Measurements from ENCODE around the gene ZFYVE9.

DNA sequence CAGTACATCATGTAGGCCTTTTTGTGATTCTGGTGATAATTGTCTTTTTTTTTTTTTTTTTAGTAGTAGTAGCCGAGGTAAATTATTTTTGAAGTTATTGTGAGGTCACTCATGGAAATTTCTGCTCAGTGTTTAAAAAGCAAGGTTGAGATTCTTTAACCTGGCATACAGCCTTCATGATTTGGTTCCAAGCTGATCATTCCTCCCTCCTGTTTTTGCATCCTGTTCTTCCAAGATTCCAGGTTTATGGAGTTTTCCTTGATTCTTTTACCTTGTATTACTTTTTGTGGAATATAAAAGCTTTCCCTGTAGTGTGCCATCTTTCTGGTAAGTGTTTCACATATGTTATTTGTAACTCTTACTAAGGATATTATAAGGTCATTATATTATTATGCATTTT lies 9.1 kb downstream of the ZFYVE9 start:
- TF ChIP-seq POLR2A (IDR thresholded peaks at IDR 0.05) (no peak), POLR2AphosphoS5 (IDR thresholded peaks at IDR 0.05) (no peak), EP300 (IDR thresholded peaks at IDR 0.05; ENCODE audit: low read depth) (no peak)
- TF ChIP-seq, protein P1, sequence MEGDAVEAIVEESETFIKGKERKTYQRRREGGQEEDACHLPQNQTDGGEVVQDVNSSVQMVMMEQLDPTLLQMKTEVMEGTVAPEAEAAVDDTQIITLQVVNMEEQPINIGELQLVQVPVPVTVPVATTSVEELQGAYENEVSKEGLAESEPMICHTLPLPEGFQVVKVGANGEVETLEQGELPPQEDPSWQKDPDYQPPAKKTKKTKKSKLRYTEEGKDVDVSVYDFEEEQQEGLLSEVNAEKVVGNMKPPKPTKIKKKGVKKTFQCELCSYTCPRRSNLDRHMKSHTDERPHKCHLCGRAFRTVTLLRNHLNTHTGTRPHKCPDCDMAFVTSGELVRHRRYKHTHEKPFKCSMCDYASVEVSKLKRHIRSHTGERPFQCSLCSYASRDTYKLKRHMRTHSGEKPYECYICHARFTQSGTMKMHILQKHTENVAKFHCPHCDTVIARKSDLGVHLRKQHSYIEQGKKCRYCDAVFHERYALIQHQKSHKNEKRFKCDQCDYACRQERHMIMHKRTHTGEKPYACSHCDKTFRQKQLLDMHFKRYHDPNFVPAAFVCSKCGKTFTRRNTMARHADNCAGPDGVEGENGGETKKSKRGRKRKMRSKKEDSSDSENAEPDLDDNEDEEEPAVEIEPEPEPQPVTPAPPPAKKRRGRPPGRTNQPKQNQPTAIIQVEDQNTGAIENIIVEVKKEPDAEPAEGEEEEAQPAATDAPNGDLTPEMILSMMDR (IDR thresholded peaks at IDR 0.05): no peak

Measured in transverse colon (tissue), 4 donors.